H9 (cell line): ENCODE measurements around the gene ITPKC. TPM values are rescaled to one million over a fixed set of nuclear protein-coding genes. Genes with fewer than 3 reads are reported as not detected.

Experiments
- DNase-seq: peaks from one replicate; pipeline ENCODE4 v3.0.0-alpha.2; 2017
- H2AFZ ChIP-seq: one replicate; pipeline ENCODE4 v1.6.1; 2013; ENCODE audit warnings: mild to moderate bottlenecking, low read length, control low read depth, moderate library complexity
- H2AK5ac ChIP-seq: 2 replicates; pipeline ENCODE4 v1.6.1; 2013; ENCODE audit warnings: low read length, control low read depth, mixed read lengths; ENCODE audit not compliant: insufficient read length
- H2BK120ac ChIP-seq: one replicate; pipeline ENCODE4 v1.6.1; 2013; ENCODE audit warnings: low read depth, mild to moderate bottlenecking, low read length, control low read depth, inconsistent platforms; ENCODE audit not compliant: poor library complexity, severe bottlenecking
- H2BK12ac ChIP-seq: 2 replicates; pipeline ENCODE4 v1.6.1; 2013; ENCODE audit warnings: low read length, control low read depth, mixed read lengths, low read depth; ENCODE audit not compliant: insufficient read length
- H2BK15ac ChIP-seq: 2 replicates; pipeline ENCODE4 v1.6.1; 2013; ENCODE audit warnings: low read depth, low read length, control low read depth
- H2BK20ac ChIP-seq: one replicate; pipeline ENCODE4 v1.6.1; 2013; ENCODE audit warnings: low read depth, mild to moderate bottlenecking, low read length, control low read depth, inconsistent platforms; ENCODE audit not compliant: poor library complexity, severe bottlenecking
- H2BK5ac ChIP-seq: 2 replicates; pipeline ENCODE4 v1.6.1; 2013; ENCODE audit warnings: low read length, control low read depth, mixed read lengths; ENCODE audit not compliant: insufficient read length
- H3K14ac ChIP-seq: 2 replicates; pipeline ENCODE4 v1.6.1; 2013; ENCODE audit warnings: low read length, control low read depth; ENCODE audit not compliant: insufficient read depth
- H3K18ac ChIP-seq: 2 replicates; pipeline ENCODE4 v1.6.1; 2013; ENCODE audit warnings: low read depth, mild to moderate bottlenecking, mixed read lengths, low read length, control low read depth; ENCODE audit not compliant: insufficient read length
- H3K23ac ChIP-seq: 2 replicates; pipeline ENCODE4 v1.6.1; 2013; ENCODE audit warnings: low read length, control low read depth, mixed read lengths, low read depth; ENCODE audit not compliant: insufficient read length
- H3K23me2 ChIP-seq: 2 replicates; pipeline ENCODE4 v1.6.1; 2013; ENCODE audit warnings: low read depth, mild to moderate bottlenecking, mixed read lengths, low read length, control low read depth; ENCODE audit not compliant: insufficient read length, poor library complexity, severe bottlenecking
- H3K27ac ChIP-seq: 2 replicates; pipeline ENCODE4 v1.5.1; 2013; ENCODE audit warnings: low read length, control low read depth, mixed read lengths, low read depth; ENCODE audit not compliant: insufficient read length
- H3K27me3 ChIP-seq: 2 replicates; pipeline ENCODE4 v1.6.1; 2013; ENCODE audit warnings: low read length, control low read depth, inconsistent platforms; ENCODE audit not compliant: insufficient read depth
- H3K4ac ChIP-seq: 2 replicates; pipeline ENCODE4 v1.6.1; 2013; ENCODE audit warnings: low read depth, mild to moderate bottlenecking, control low read depth, inconsistent platforms, low read length, moderate library complexity
- H3K4me1 ChIP-seq: 2 replicates; pipeline ENCODE4 v1.6.1; 2013; ENCODE audit warnings: low read length, control low read depth, inconsistent platforms; ENCODE audit not compliant: insufficient read depth
- H3K4me2 ChIP-seq: 2 replicates; pipeline ENCODE4 v1.6.1; 2013; ENCODE audit warnings: low read length, control low read depth, mixed read lengths; ENCODE audit not compliant: insufficient read length, insufficient read depth
- H3K56ac ChIP-seq: 2 replicates; pipeline ENCODE4 v1.6.1; 2013; ENCODE audit warnings: low read depth, mild to moderate bottlenecking, mixed read lengths, low read length, control low read depth; ENCODE audit not compliant: insufficient read length
- H3K79me1 ChIP-seq: 2 replicates; pipeline ENCODE4 v1.6.1; 2013; ENCODE audit warnings: low read depth, mild to moderate bottlenecking, moderate library complexity, low read length, control low read depth, inconsistent platforms; ENCODE audit not compliant: insufficient read depth, poor library complexity, severe bottlenecking
- H3K79me2 ChIP-seq: 2 replicates; pipeline ENCODE4 v1.6.1; 2013; ENCODE audit warnings: low read length, control low read depth, inconsistent platforms; ENCODE audit not compliant: insufficient read depth
- H3K9ac ChIP-seq: 2 replicates; pipeline ENCODE4 v1.6.1; 2013; ENCODE audit warnings: low read length, control low read depth, mixed read lengths; ENCODE audit not compliant: insufficient read length; ENCODE audit errors: extremely low read depth
- H3K9me3 ChIP-seq: one replicate; pipeline ENCODE4 v1.6.1; 2013; ENCODE audit warnings: low read depth, low read length, inconsistent platforms; ENCODE audit not compliant: control insufficient read depth
- H3T11ph ChIP-seq: one replicate; pipeline ENCODE4 v1.6.1; 2013; ENCODE audit warnings: mild to moderate bottlenecking, low read length, control low read depth, inconsistent platforms
- H4K20me1 ChIP-seq: one replicate; pipeline ENCODE4 v1.6.1; 2013; ENCODE audit not compliant: control insufficient read depth, insufficient read length, insufficient read depth
- H4K5ac ChIP-seq: 2 replicates; pipeline ENCODE4 v1.6.1; 2013; ENCODE audit warnings: low read depth, mild to moderate bottlenecking, mixed read lengths, low read length, control low read depth; ENCODE audit not compliant: insufficient read length
- H4K8ac ChIP-seq: replicated peaks from 2 replicates; pipeline ENCODE4 v1.6.1; 2013; ENCODE audit warnings: low read length, control low read depth, mixed read lengths, low read depth; ENCODE audit not compliant: insufficient read length
- H4K91ac ChIP-seq: 2 replicates; pipeline ENCODE4 v1.6.1; 2013; ENCODE audit warnings: low read depth, mild to moderate bottlenecking, moderate library complexity, mixed read lengths, low read length, control low read depth; ENCODE audit not compliant: insufficient read length
- H3K27ac Mint-ChIP-seq, 3 experiments: 2 replicates in 2 of 3; 3 replicates in 1 of 3; pipeline ENCODE4 v1.8.0; 2020 to 2021; ENCODE audit warnings: mixed read lengths in 3 of 3, mild to moderate bottlenecking in 1 of 3, moderate library complexity in 1 of 3
- H3K27me3 Mint-ChIP-seq: 2 replicates; pipeline ENCODE4 v1.8.0; 2021; ENCODE audit warnings: low read depth, mild to moderate bottlenecking, moderate library complexity, mixed read lengths
- H3K36me3 Mint-ChIP-seq, 3 experiments: 2 replicates in 2 of 3; 3 replicates in 1 of 3; pipeline ENCODE4 v1.8.0; 2020 to 2021; ENCODE audit warnings: low read depth in 3 of 3, mixed read lengths in 3 of 3; ENCODE audit not compliant: insufficient read depth in 1 of 3
- H3K4me1 Mint-ChIP-seq, 2 experiments: 2 replicates each; pipeline ENCODE4 v1.8.0; 2020; ENCODE audit warnings: mixed read lengths in 2 of 2
- H3K4me3 Mint-ChIP-seq, 2 experiments: 2 replicates in 1 of 2; 3 replicates in 1 of 2; pipeline ENCODE4 v1.8.0; 2020 to 2021; ENCODE audit warnings: mild to moderate bottlenecking in 2 of 2, mixed read lengths in 2 of 2, moderate library complexity in 1 of 2
- H3K9me3 Mint-ChIP-seq, 2 experiments: 2 replicates in 1 of 2; 3 replicates in 1 of 2; pipeline ENCODE4 v1.8.0; 2020; ENCODE audit warnings: mild to moderate bottlenecking in 2 of 2, mixed read lengths in 2 of 2, moderate library complexity in 1 of 2
- WGBS: extraction: QIAGEN DNeasy Blood & Tissue Kit; methylation state at CpG from one replicate; pipeline ENCODE4 v1.1.7; 2013; ENCODE audit warnings: missing lambda C conversion rate, low lambda C conversion rate, mixed read lengths; ENCODE audit not compliant: insufficient read length; ENCODE audit errors: extremely low coverage; 5-methylcytosine and 5-hydroxymethylcytosine counted together
- total RNA-seq: library from RNA; stranded (reverse); gene quantifications from 2 replicates; pipeline ENCODE4 v1.2.1, GENCODE V29; 2021
- TF ChIP-seq, protein P1 (sequence below): fragments of 200-600 bp; sonication (generic); conservative IDR thresholded peaks from 3 replicates; pipeline ENCODE4 v1.8.0; 2021; ENCODE audit warnings: antibody characterized with exemption, mild to moderate bottlenecking

The ITPKC gene
- total RNA-seq, 1 experiment from 2014 or later: 11.2 TPM

DNA sequence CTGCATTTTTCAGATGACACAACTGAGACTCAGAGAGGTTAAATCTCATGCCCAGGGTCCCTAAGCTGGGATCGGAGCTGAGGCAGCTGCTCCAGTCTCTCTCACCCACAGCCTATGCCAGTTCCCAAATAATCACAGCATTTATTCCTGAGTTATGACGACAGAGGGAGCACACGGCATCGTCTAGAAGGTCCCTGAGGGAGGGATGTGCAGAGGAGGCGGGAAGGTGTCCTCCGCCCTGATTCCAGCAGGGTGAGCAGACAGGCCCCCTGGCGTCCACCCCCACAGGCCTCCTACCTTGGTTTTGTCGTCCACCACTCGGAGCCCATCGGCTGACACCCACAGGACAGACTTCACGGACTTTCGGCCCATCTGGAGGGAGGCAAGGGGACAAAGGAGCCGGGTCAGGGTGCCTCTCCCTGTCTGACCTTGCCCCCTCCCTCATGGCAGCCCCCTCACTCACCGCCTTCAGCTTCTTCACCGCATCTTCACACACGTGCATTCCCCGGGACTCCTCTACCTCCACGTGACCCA, 34.4 kb upstream of the ITPKC start:
- no CpG with 5 or more reads among the region's 18 CpGs for WGBS
- Histone ChIP-seq H3K27ac (no peak overlapping the region), H3K9ac (no peak overlapping the region), H3K56ac (no peak overlapping the region), H3K4me1 (no peaks in the 10 kb centered on the region), H3K9me3 (no peaks in the 10 kb centered on the region), H4K8ac (no peak overlapping the region), H2BK120ac (no peak overlapping the region), H4K20me1 (peaks cover 3% of the 10 kb centered on the region), H2BK12ac (no peak overlapping the region), H2BK5ac (peak overlapping the region; percentile 21), H3K27me3 (no peaks in the 10 kb centered on the region), H3K14ac (no peak overlapping the region), H3K23me2 (no peaks in the 10 kb centered on the region), H3K4ac (no peak overlapping the region), H3K18ac (no peak overlapping the region), H2BK20ac (no peak overlapping the region), H3K23ac (no peak overlapping the region), H2AK5ac (no peak overlapping the region), H3K79me2 (no peaks in the 10 kb centered on the region), H3K4me2 (no peak overlapping the region), H2AFZ (no peak overlapping the region), H3K79me1 (no peaks in the 10 kb centered on the region), H2BK15ac (no peak overlapping the region), H4K5ac (no peak overlapping the region), H4K91ac (no peak overlapping the region), H3T11ph (no peak overlapping the region)
- Mint-ChIP-seq H3K4me3 (peak overlapping the region in 1 of 2 experiments; percentile 52; a peak in 1 of 5 replicates), H3K4me1 (no peaks in the 10 kb centered on the region), H3K9me3 (no peaks in the 10 kb centered on the region), H3K27me3 (no peaks in the 10 kb centered on the region; the same call in 1 of the 2 replicates), H3K27ac (peak overlapping the region in 2 of 3 experiments; percentile 31 to 39; a peak in 3 of 7 replicates), H3K36me3 (peaks cover 31 to 71% (median 67%) of the 10 kb centered on the region in 3 experiments)
- TF ChIP-seq, protein P1, sequence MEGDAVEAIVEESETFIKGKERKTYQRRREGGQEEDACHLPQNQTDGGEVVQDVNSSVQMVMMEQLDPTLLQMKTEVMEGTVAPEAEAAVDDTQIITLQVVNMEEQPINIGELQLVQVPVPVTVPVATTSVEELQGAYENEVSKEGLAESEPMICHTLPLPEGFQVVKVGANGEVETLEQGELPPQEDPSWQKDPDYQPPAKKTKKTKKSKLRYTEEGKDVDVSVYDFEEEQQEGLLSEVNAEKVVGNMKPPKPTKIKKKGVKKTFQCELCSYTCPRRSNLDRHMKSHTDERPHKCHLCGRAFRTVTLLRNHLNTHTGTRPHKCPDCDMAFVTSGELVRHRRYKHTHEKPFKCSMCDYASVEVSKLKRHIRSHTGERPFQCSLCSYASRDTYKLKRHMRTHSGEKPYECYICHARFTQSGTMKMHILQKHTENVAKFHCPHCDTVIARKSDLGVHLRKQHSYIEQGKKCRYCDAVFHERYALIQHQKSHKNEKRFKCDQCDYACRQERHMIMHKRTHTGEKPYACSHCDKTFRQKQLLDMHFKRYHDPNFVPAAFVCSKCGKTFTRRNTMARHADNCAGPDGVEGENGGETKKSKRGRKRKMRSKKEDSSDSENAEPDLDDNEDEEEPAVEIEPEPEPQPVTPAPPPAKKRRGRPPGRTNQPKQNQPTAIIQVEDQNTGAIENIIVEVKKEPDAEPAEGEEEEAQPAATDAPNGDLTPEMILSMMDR: no peak
- no peak for DNase-seq
